ENCODE data around the gene ZMYND10.
A peak's percentile ranks its signal among the peaks of the same experiment; 100 is the strongest.
"Not testable (repeated sequence)": the region's sequence is repeated elsewhere in the genome, so short reads cannot be mapped to it uniquely, and the experiment has no call there.

ZMYND10 gene

GRCh38 chr3:50324351-50325112 is 21.0 kb downstream of the ZMYND10 start:
- DNase-seq, result peak; percentile 47

GRCh38 chr3:50323614-50324199 is 21.8 kb downstream of the ZMYND10 start:
- DNase-seq, result no peak

- no peak for DNase-seq
Measured at GRCh38 chr3:50323092-50323600, 22.4 kb downstream of the ZMYND10 start.

- no peak for DNase-seq
Measured at GRCh38 chr3:50322386-50323091, 23.0 kb downstream of the ZMYND10 start, which contains the start of gene HYAL2. Gene HYAL2, minus strand, starts transcription at chr3:50322745. Its CDS starts 2,256 bp downstream, at chr3:50320489.

GRCh38 chr3:50322115-50322385 is 23.5 kb downstream of the ZMYND10 start:
- DNase-seq, result no peak

- peak; percentile 81 for DNase-seq
Measured at GRCh38 chr3:50321336-50322114, 24.0 kb downstream of the ZMYND10 start.

GRCh38 chr3:50320853-50321335 is 24.6 kb downstream of the ZMYND10 start:
- no peak for DNase-seq

- DNase-seq, result no peak
Measured at GRCh38 chr3:50319894-50320625, 25.5 kb downstream of the ZMYND10 start.

GRCh38 chr3:50319181-50319893 is 26.2 kb downstream of the ZMYND10 start:
- DNase-seq, result no peak

- no peak for DNase-seq
Measured at GRCh38 chr3:50318615-50319014, 26.9 kb downstream of the ZMYND10 start.

GRCh38 chr3:50318163-50318562 is 27.4 kb downstream of the ZMYND10 start:
- no peak for DNase-seq

- no peak for DNase-seq
Measured at GRCh38 chr3:50317300-50317699, 28.2 kb downstream of the ZMYND10 start.

GRCh38 chr3:50316657-50317242 is 28.8 kb downstream of the ZMYND10 start:
- DNase-seq, result peak; percentile 82

GRCh38 chr3:50314816-50315215 is 30.7 kb downstream of the ZMYND10 start:
- DNase-seq, result no peak

- no peak for DNase-seq
Measured at GRCh38 chr3:50314342-50314741, 31.2 kb downstream of the ZMYND10 start.

- not testable (repeated sequence) for DNase-seq
Measured at GRCh38 chr3:50312041-50312440, 33.5 kb downstream of the ZMYND10 start.

- DNase-seq, result no peak
Measured at GRCh38 chr3:50304601-50305000, 40.9 kb downstream of the ZMYND10 start.

GRCh38 chr3:50303013-50303815 is 42.3 kb downstream of the ZMYND10 start, which contains the start of gene HYAL1:
Gene HYAL1, minus strand, starts transcription at chr3:50303574. Its CDS starts 618 bp downstream, at chr3:50302956.
- no peak for DNase-seq

GRCh38 chr3:50302095-50303012 is 43.2 kb downstream of the ZMYND10 start:
- no peak for DNase-seq
